Activated CD8-positive, alpha-beta T cell treated with anti-CD3 and anti-CD28 coated beads for 36 hours (primary cell): ENCODE measurements around the gene FAM76B. TPM values are rescaled to one million over a fixed set of nuclear protein-coding genes. Genes with fewer than 3 reads are reported as not detected.

Source experiments
- ATAC-seq: fragments of 200-7000 bp; cut with Tn5 transposase; one replicate; pipeline ENCODE4 v1.10.0; 2021; ENCODE audit warnings: mild to moderate bottlenecking, moderate library complexity
- CTCF ChIA-PET: fragments of 350-600 bp; sonication (Branson Sonifier 250); formaldehyde crosslinking; loops from one replicate; lab custom pipeline; 2021; ENCODE audit warnings: antibody characterized with exemption; lab: Charles Lee
- POLR2A ChIA-PET: fragments of 350-600 bp; sonication (Branson Sonifier 250); formaldehyde crosslinking; loops from one replicate; lab custom pipeline; 2021; ENCODE audit warnings: antibody characterized with exemption; lab: Charles Lee
- DNase-seq: peaks from one replicate; pipeline ENCODE4 v3.0.0-alpha.2; 2020
- H3K27ac Mint-ChIP-seq: one replicate; pipeline ENCODE4 v1.8.0; 2021; ENCODE audit warnings: mild to moderate bottlenecking, mixed read lengths
- H3K27me3 Mint-ChIP-seq: one replicate; pipeline ENCODE4 v1.8.0; 2021; ENCODE audit warnings: mixed read lengths
- H3K36me3 Mint-ChIP-seq: one replicate; pipeline ENCODE4 v1.8.0; 2021; ENCODE audit warnings: low read depth, mixed read lengths
- H3K4me1 Mint-ChIP-seq: one replicate; pipeline ENCODE4 v1.8.0; 2021; ENCODE audit warnings: low read depth, mixed read lengths
- H3K4me3 Mint-ChIP-seq: one replicate; pipeline ENCODE4 v1.8.0; 2021; ENCODE audit warnings: mild to moderate bottlenecking, moderate library complexity, mixed read lengths
- H3K9me3 Mint-ChIP-seq: one replicate; pipeline ENCODE4 v1.8.0; 2021; ENCODE audit warnings: mixed read lengths
- CTCF ChIP-seq: fragments of 200-600 bp; IDR thresholded peaks from one replicate; pipeline ENCODE4 v1.8.0; 2022; ENCODE audit warnings: antibody characterized with exemption, mild to moderate bottlenecking
- intact Hi-C: fragments of 100-400 bp; cut with micrococcal nuclease; formaldehyde crosslinking; loops from one replicate; pipeline ENCODE4 v1.10.0; 2022
- total RNA-seq, 2 experiments: library from RNA; stranded (reverse); gene quantifications; one replicate each; pipeline ENCODE4 v1.2.3, GENCODE V29; 2021

The FAM76B gene
- total RNA-seq, 2 experiments from 2014 or later: 45.3 to 46.0 TPM

GRCh38 chr11:95727620-95728019, 62.0 kb downstream of the FAM76B start:
- CTCF ChIA-PET: no interaction called here
- ATAC-seq: no peak
- DNase-seq: no peak
- Mint-ChIP-seq H3K9me3 (no peaks in the 10 kb centered on the region), H3K27ac (no peak overlapping the region), H3K4me1 (no peaks in the 10 kb centered on the region), H3K4me3 (no peak overlapping the region), H3K27me3 (peaks cover 7% of the 10 kb centered on the region), H3K36me3 (no peaks in the 10 kb centered on the region)
- TF ChIP-seq CTCF: no peak
- intact Hi-C loops: no loop called here
- POLR2A ChIA-PET: no interaction called here

- DNase-seq (no peak), ATAC-seq (no peak)
- peaks cover 7% of the 10 kb centered on the region for H3K27me3 Mint-ChIP-seq
- H3K9me3 Mint-ChIP-seq: no peaks in the 10 kb centered on the region
- ChIA-PET POLR2A (no interaction called here), CTCF (interaction anchor here (1.6 kb wide), 1 partner anchor 21 kb away, joined by 8 read pairs; no protein-coding TSS in a partner anchor)
- no peaks in the 10 kb centered on the region for H3K4me1 Mint-ChIP-seq
- intact Hi-C loops: no loop called here
- no peak for TF ChIP-seq CTCF
- no peak overlapping the region for H3K27ac Mint-ChIP-seq
- H3K36me3 Mint-ChIP-seq: no peaks in the 10 kb centered on the region
- H3K4me3 Mint-ChIP-seq: no peak overlapping the region
Observed at GRCh38 chr11:95727111-95727510, 62.5 kb downstream of the FAM76B start.

DNA sequence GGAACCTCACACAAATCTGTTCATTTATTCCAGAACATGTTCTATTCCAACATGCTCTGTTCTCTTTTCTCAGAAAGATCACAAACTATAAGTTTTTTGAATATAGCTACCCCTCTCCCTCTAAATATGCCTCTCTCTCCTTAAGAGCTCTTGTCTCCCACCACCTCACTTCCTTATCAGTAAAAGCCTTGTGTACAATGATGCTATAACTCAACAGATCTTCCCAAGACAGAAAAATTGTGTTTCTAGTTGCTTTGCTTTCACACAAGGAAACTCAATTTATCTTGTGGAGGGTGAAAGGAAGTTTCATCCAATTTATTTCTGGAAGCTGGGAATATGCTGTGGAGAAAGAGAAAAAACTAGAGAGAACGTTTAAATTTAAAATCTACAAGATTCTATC, 64.4 kb downstream of the FAM76B start:
- TF ChIP-seq CTCF: no peak
- H3K4me3 Mint-ChIP-seq: no peak overlapping the region
- H3K4me1 Mint-ChIP-seq: peaks cover 4% of the 10 kb centered on the region
- H3K27ac Mint-ChIP-seq: no peak overlapping the region
- CTCF ChIA-PET: interaction anchor here (0.6 to 1.4 kb wide), 6 partner anchors 12 to 570 kb away, joined by 3 to 4 read pairs (median 3); no protein-coding TSS in a partner anchor
- H3K9me3 Mint-ChIP-seq: no peaks in the 10 kb centered on the region
- peaks cover 5% of the 10 kb centered on the region for H3K27me3 Mint-ChIP-seq
- POLR2A ChIA-PET: no interaction called here
- ATAC-seq (no peak), DNase-seq (no peak)
- intact Hi-C loops: no loop called here
- H3K36me3 Mint-ChIP-seq: no peaks in the 10 kb centered on the region

DNA sequence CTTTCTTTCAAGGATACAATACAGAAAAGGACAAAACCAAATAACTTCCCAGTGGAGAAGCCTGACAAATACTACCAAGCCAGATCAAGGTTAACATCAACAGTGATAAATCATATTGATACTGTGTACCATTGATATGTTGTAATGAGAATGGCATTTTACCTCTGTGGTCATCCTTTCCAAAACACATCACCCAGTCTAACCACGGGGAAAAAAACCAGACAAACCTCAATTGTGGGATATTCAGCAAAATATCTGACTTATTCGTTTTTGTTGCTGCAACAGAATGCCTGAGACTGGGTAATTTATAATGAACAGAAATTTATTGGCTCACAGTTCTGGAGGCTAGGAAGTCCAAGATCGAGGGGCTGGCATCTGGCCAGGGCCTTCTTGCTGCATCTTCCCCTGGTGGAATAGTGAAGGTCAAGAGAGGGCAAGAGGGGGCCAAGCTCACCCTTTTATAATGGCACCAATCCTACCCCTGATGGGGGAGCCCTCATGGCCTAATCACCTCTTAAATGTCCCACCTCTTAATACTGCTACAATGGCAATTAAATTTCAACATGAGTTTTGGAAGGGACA, 66.1 kb downstream of the FAM76B start:
- no peak for TF ChIP-seq CTCF
- no peaks in the 10 kb centered on the region for H3K9me3 Mint-ChIP-seq
- no peak overlapping the region for H3K27ac Mint-ChIP-seq
- ATAC-seq (no peak), DNase-seq (no peak)
- POLR2A ChIA-PET: no interaction called here
- CTCF ChIA-PET: no interaction called here
- peaks cover 9% of the 10 kb centered on the region for H3K4me1 Mint-ChIP-seq
- intact Hi-C loops: no loop called here
- H3K36me3 Mint-ChIP-seq: no peaks in the 10 kb centered on the region
- no peak overlapping the region for H3K4me3 Mint-ChIP-seq
- H3K27me3 Mint-ChIP-seq: peaks cover 2% of the 10 kb centered on the region

- H3K4me3 Mint-ChIP-seq: no peak overlapping the region
- ATAC-seq: no peak
- CTCF ChIA-PET: interaction anchor here (1.3 kb wide), 1 partner anchor 19 kb away, joined by 6 read pairs; no protein-coding TSS in a partner anchor
Observed at GRCh38 chr11:95720195-95720594, 69.4 kb downstream of the FAM76B start.

More at GRCh38 chr11:95720195-95720594, 69.4 kb downstream of the FAM76B start:
- H3K36me3 Mint-ChIP-seq: no peaks in the 10 kb centered on the region
- H3K27ac Mint-ChIP-seq: no peak overlapping the region
- H3K4me1 Mint-ChIP-seq: peaks cover 23% of the 10 kb centered on the region
- TF ChIP-seq CTCF: no peak
- H3K9me3 Mint-ChIP-seq: no peaks in the 10 kb centered on the region
- DNase-seq: no peak
- POLR2A ChIA-PET: no interaction called here
- intact Hi-C loops: no loop called here
- peaks cover under 1% of the 10 kb centered on the region for H3K27me3 Mint-ChIP-seq

Other genes with a start within 250 kb of the FAM76B start
- gene CEP57, start 716 bp upstream of the FAM76B start, total RNA-seq: 100 to 1,000 TPM; 123 to 124 TPM
- 10 to 100 TPM; 36.5 to 39.7 TPM for gene MTMR2, start 134.3 kb upstream of the FAM76B start, total RNA-seq